CD4-positive, alpha-beta T cell (primary cell): ENCODE results near the gene CACNA2D4. TPM values are rescaled to one million over a fixed set of nuclear protein-coding genes. Genes with fewer than 3 reads are reported as not detected.

Experiments used
- ATAC-seq: fragments of 200-7000 bp; cut with Tn5 transposase; one replicate; pipeline ENCODE4 v1.10.0; 2022; ENCODE audit warnings: mild to moderate bottlenecking; ENCODE audit not compliant: poor library complexity
- CTCF ChIA-PET: fragments of 350-600 bp; sonication (Branson Sonifier 250); formaldehyde crosslinking; loops from one replicate; lab custom pipeline; 2021; ENCODE audit warnings: antibody characterized with exemption, inconsistent platforms; lab: Charles Lee
- POLR2A ChIA-PET: fragments of 350-600 bp; sonication (Branson Sonifier 250); formaldehyde crosslinking; loops from one replicate; lab custom pipeline; 2021; ENCODE audit warnings: antibody characterized with exemption, inconsistent platforms; lab: Charles Lee
- DNase-seq, 14 experiments: peaks; one replicate each; pipeline ENCODE4 v3.0.0-alpha.2; 2013 to 2020; ENCODE audit warnings: mixed read lengths in 2 of 14
- H3K27ac ChIP-seq, 2 donors: one replicate each; pipeline versions ENCODE4 v1.5.1 to v1.7.0; 2013; ENCODE audit warnings: low read length in 2 of 2, low read depth in 1 of 2, mild to moderate bottlenecking in 1 of 2
- H3K27me3 ChIP-seq, 2 experiments: 1 replicate in 1 of 2; 2 replicates in 1 of 2; pipeline versions ENCODE4 v1.6.1 to v1.7.0; 2013; ENCODE audit warnings: low read length in 2 of 2, control low read depth in 1 of 2, mild to moderate bottlenecking in 1 of 2, moderate library complexity in 1 of 2; ENCODE audit not compliant: insufficient read depth in 2 of 2, control insufficient read depth in 1 of 2
- H3K36me3 ChIP-seq: one replicate; pipeline ENCODE4 v1.6.1; 2013; ENCODE audit warnings: low read length, control low read depth; ENCODE audit not compliant: insufficient read depth
- H3K4me1 ChIP-seq: one replicate; pipeline ENCODE4 v1.6.1; 2013; ENCODE audit warnings: low read length, control low read depth; ENCODE audit not compliant: insufficient read depth
- H3K4me3 ChIP-seq: one replicate; pipeline ENCODE4 v1.5.1; 2013; ENCODE audit warnings: mild to moderate bottlenecking, low read length, moderate library complexity
- H3K9me3 ChIP-seq, 2 experiments: 1 replicate in 1 of 2; 2 replicates in 1 of 2; pipeline versions ENCODE4 v1.6.1 to v1.7.0; 2013; ENCODE audit warnings: low read length in 2 of 2, mild to moderate bottlenecking in 2 of 2, control low read depth in 1 of 2, moderate library complexity in 1 of 2; ENCODE audit not compliant: control insufficient read depth in 1 of 2, insufficient read depth in 1 of 2
- H3K27ac Mint-ChIP-seq: one replicate; pipeline ENCODE4 v1.8.0; 2020; ENCODE audit warnings: mixed read lengths
- H3K27me3 Mint-ChIP-seq: one replicate; pipeline ENCODE4 v1.8.0; 2021; ENCODE audit warnings: mixed read lengths
- H3K36me3 Mint-ChIP-seq: one replicate; pipeline ENCODE4 v1.8.0; 2021; ENCODE audit warnings: low read depth, mixed read lengths
- H3K4me1 Mint-ChIP-seq: one replicate; pipeline ENCODE4 v1.8.0; 2021; ENCODE audit warnings: low read depth, mixed read lengths
- H3K4me3 Mint-ChIP-seq: one replicate; pipeline ENCODE4 v1.8.0; 2020; ENCODE audit warnings: mild to moderate bottlenecking, mixed read lengths
- H3K9me3 Mint-ChIP-seq: one replicate; pipeline ENCODE4 v1.8.0; 2020; ENCODE audit warnings: mixed read lengths
- CTCF ChIP-seq: fragments of 200-600 bp; IDR thresholded peaks from one replicate; pipeline ENCODE4 v1.8.0; 2022; ENCODE audit warnings: antibody characterized with exemption, mild to moderate bottlenecking
- intact Hi-C, 2 experiments: fragments of 100-400 bp; cut with DNase I in 1 of 2; cut with micrococcal nuclease in 1 of 2; formaldehyde crosslinking; loops; one replicate each; pipeline versions ENCODE4 v1.15.1 to v1.9.0; 2023 to 2025; cut with DNase I, micrococcal nuclease
- total RNA-seq, 174 experiments: library from RNA in 2 of 174; stranded (reverse) in 2 of 174; gene quantifications; one replicate each; pipeline ENCODE4 v1.2.3 and lab custom pipeline; 2021 to 2026

CACNA2D4 gene
- total RNA-seq, 2 experiments from 2014 or later: 10.5 to 11.3 TPM

DNA sequence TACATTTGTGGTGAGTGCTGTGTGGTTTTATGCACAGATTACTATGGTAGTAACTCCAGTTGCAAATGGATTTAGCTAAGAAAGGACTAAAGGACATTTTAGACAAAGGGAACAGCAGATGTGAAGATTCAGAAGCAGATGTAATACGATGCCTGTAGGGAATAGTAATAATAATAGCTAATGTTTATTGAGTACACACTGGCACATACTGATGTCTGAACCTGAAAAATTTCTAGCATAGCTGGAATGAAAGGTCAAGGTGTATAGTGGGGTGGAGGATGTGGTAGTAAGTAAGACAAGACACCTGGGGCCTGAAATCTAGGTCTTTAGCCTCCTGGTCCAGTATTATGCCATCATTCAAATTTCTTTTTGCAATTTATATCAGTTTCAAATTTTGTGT is 152.3 kb downstream of the CACNA2D4 start:
- Histone ChIP-seq H3K27ac (no peak overlapping the region), H3K36me3 (peaks cover 12% of the 10 kb centered on the region), H3K9me3 (no peaks in the 10 kb centered on the region), H3K4me1 (no peaks in the 10 kb centered on the region), H3K27me3 (no peaks in the 10 kb centered on the region), H3K4me3 (no peak overlapping the region)
- H3K36me3 Mint-ChIP-seq: peaks cover 20% of the 10 kb centered on the region
- H3K27ac Mint-ChIP-seq: no peak overlapping the region
- no peak for TF ChIP-seq CTCF
- peaks cover 10% of the 10 kb centered on the region for H3K4me1 Mint-ChIP-seq
- H3K4me3 Mint-ChIP-seq: no peak overlapping the region
- no peaks in the 10 kb centered on the region for H3K27me3 Mint-ChIP-seq
- no peaks in the 10 kb centered on the region for H3K9me3 Mint-ChIP-seq
- ChIA-PET POLR2A (interaction anchor here (0.5 kb wide), 1 partner anchor 623 kb away, joined by 3 read pairs; no protein-coding TSS in a partner anchor), CTCF (interaction anchor here (1.0 to 2.3 kb wide), 2 partner anchors 25 to 174 kb away, joined by 3 to 6 read pairs; no protein-coding TSS in a partner anchor)
- DNase-seq (no peak), ATAC-seq (no peak)
- intact Hi-C loops: no loop called here

DNA sequence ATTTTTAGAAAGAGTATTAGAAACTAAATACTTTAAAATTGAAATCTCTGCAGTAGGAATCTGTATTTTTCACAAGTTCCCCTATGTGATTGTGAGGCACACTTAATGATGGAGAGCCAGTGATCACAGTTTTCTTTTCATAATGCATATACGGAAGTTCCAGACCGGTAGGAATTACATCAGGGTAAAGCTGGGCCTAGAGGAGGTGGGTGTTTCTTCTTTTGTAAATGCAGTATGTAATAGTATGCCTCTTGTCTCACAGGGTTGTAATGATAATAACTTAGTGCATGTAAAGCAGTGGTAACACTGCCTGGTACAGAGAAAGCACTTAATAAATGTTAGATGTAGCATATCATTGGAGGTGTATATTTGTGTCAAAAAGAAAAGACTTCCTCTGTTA is 155.3 kb downstream of the CACNA2D4 start:
- H3K4me1 Mint-ChIP-seq: peaks cover 19% of the 10 kb centered on the region

GRCh38 chr12:1761857-1762256 is 156.6 kb downstream of the CACNA2D4 start:
- H3K27me3 ChIP-seq: no peaks in the 10 kb centered on the region
- H3K9me3 Mint-ChIP-seq: no peaks in the 10 kb centered on the region
- H3K4me1 ChIP-seq: no peaks in the 10 kb centered on the region
- intact Hi-C loops: loop anchor here in 1 of 2 experiments (5.0 kb wide), 1 partner anchor 40 kb away; no protein-coding TSS in a partner anchor
- peaks cover 40% of the 10 kb centered on the region for H3K36me3 Mint-ChIP-seq
- no peak for TF ChIP-seq CTCF
- peaks cover 9% of the 10 kb centered on the region for H3K36me3 ChIP-seq
- DNase-seq (no peak), ATAC-seq (no peak)
- no peak overlapping the region for H3K27ac ChIP-seq
- no peaks in the 10 kb centered on the region for H3K9me3 ChIP-seq
- peaks cover 19% of the 10 kb centered on the region for H3K4me1 Mint-ChIP-seq
- POLR2A ChIA-PET: interaction anchor here (1.7 kb wide), 1 partner anchor 71 kb away, joined by 4 read pairs; no protein-coding TSS in a partner anchor
- H3K4me3 Mint-ChIP-seq: no peak overlapping the region
- H3K4me3 ChIP-seq: no peak overlapping the region
- H3K27me3 Mint-ChIP-seq: no peaks in the 10 kb centered on the region
- H3K27ac Mint-ChIP-seq: no peak overlapping the region
- CTCF ChIA-PET: interaction anchor here (1.1 kb wide), 1 partner anchor 14 kb away, joined by 3 read pairs; no protein-coding TSS in a partner anchor

More for the DNA sequence above, 155.3 kb downstream of the CACNA2D4 start:
- no peaks in the 10 kb centered on the region for H3K27me3 ChIP-seq
- POLR2A ChIA-PET: interaction anchor here (1.7 kb wide), 1 partner anchor 73 kb away, joined by 4 read pairs; no protein-coding TSS in a partner anchor
- ATAC-seq: no peak
- H3K27ac ChIP-seq: no peak overlapping the region
- Mint-ChIP-seq H3K9me3 (no peaks in the 10 kb centered on the region), H3K36me3 (peaks cover 27% of the 10 kb centered on the region), H3K27me3 (no peaks in the 10 kb centered on the region), H3K4me3 (no peak overlapping the region), H3K27ac (no peak overlapping the region)
- no peaks in the 10 kb centered on the region for H3K4me1 ChIP-seq
- TF ChIP-seq CTCF: no peak
- H3K9me3 ChIP-seq: no peaks in the 10 kb centered on the region
- intact Hi-C loops: loop anchor here in 1 of 2 experiments (5.0 kb wide), 1 partner anchor 41 kb away; no protein-coding TSS in a partner anchor
- no peak for DNase-seq
- H3K36me3 ChIP-seq: no peaks in the 10 kb centered on the region
- CTCF ChIA-PET: no interaction called here
- no peak overlapping the region for H3K4me3 ChIP-seq
